Activated naive CD4-positive, alpha-beta T cell (primary cell): Measurements from ENCODE around the gene PIWIL1.

Source experiments
- DNase-seq, 4 experiments: peaks; one replicate each; lab custom pipeline; 2025; lab: John Stamatoyannopoulos, UW

PIWIL1 gene

GRCh38 chr12:130336723-130337487 lies 782 bp upstream of the PIWIL1 start:
- DNase-seq: no peak

GRCh38 chr12:130338794-130339601 lies 1.3 kb downstream of the PIWIL1 start:
- no peak for DNase-seq

GRCh38 chr12:130339951-130340350 lies 2.3 kb downstream of the PIWIL1 start:
- DNase-seq: no peak

GRCh38 chr12:130342442-130342841 lies 4.8 kb downstream of the PIWIL1 start:
- DNase-seq: no peak

GRCh38 chr12:130342842-130343241 lies 5.2 kb downstream of the PIWIL1 start:
- no peak for DNase-seq

GRCh38 chr12:130344529-130344928 lies 6.8 kb downstream of the PIWIL1 start:
- DNase-seq: no peak

GRCh38 chr12:130345292-130345691 lies 7.6 kb downstream of the PIWIL1 start:
- no peak for DNase-seq

GRCh38 chr12:130347588-130347987 lies 9.9 kb downstream of the PIWIL1 start:
- no peak for DNase-seq

- no peak for DNase-seq
Measured at GRCh38 chr12:130350715-130351114, 13.0 kb downstream of the PIWIL1 start.

- no peak for DNase-seq
Measured at GRCh38 chr12:130351326-130351725, 13.6 kb downstream of the PIWIL1 start.

GRCh38 chr12:130353081-130353480 lies 15.4 kb downstream of the PIWIL1 start:
- no peak for DNase-seq

- DNase-seq: no peak
Measured at GRCh38 chr12:130354407-130354806, 16.7 kb downstream of the PIWIL1 start.

GRCh38 chr12:130356222-130356621 lies 18.5 kb downstream of the PIWIL1 start:
- no peak for DNase-seq

- DNase-seq: no peak
Measured at GRCh38 chr12:130357241-130357640, 19.6 kb downstream of the PIWIL1 start.

GRCh38 chr12:130357729-130358330 lies 20.1 kb downstream of the PIWIL1 start:
- no peak for DNase-seq

GRCh38 chr12:130362060-130362459 lies 24.4 kb downstream of the PIWIL1 start:
- DNase-seq: no peak

- no peak for DNase-seq
Measured at GRCh38 chr12:130364578-130364977, 26.9 kb downstream of the PIWIL1 start.

- no peak for DNase-seq
Measured at GRCh38 chr12:130366159-130366558, 28.5 kb downstream of the PIWIL1 start.

GRCh38 chr12:130367003-130367402 lies 29.3 kb downstream of the PIWIL1 start:
- DNase-seq: no peak

GRCh38 chr12:130367523-130367922 lies 29.8 kb downstream of the PIWIL1 start:
- no peak for DNase-seq

GRCh38 chr12:130369816-130370215 lies 32.1 kb downstream of the PIWIL1 start:
- no peak for DNase-seq

- DNase-seq: no peak
Measured at GRCh38 chr12:130371296-130371695, 33.6 kb downstream of the PIWIL1 start.

- no peak for DNase-seq
Measured at GRCh38 chr12:130372936-130373335, 35.2 kb downstream of the PIWIL1 start.
